Measurements from ENCODE around the gene ABHD14A. TPM values are rescaled to one million over a fixed set of nuclear protein-coding genes. Genes with fewer than 3 reads are reported as not detected.
A peak's percentile ranks its signal among the peaks of the same experiment; 100 is the strongest.

Gene ABHD14A
- total and polyA plus RNA-seq, 2 of the 13 experiments (the other 11 are each of a cell fraction or from before 2014, with no cell fraction given) = 29.5 to 46.9 TPM

DNA sequence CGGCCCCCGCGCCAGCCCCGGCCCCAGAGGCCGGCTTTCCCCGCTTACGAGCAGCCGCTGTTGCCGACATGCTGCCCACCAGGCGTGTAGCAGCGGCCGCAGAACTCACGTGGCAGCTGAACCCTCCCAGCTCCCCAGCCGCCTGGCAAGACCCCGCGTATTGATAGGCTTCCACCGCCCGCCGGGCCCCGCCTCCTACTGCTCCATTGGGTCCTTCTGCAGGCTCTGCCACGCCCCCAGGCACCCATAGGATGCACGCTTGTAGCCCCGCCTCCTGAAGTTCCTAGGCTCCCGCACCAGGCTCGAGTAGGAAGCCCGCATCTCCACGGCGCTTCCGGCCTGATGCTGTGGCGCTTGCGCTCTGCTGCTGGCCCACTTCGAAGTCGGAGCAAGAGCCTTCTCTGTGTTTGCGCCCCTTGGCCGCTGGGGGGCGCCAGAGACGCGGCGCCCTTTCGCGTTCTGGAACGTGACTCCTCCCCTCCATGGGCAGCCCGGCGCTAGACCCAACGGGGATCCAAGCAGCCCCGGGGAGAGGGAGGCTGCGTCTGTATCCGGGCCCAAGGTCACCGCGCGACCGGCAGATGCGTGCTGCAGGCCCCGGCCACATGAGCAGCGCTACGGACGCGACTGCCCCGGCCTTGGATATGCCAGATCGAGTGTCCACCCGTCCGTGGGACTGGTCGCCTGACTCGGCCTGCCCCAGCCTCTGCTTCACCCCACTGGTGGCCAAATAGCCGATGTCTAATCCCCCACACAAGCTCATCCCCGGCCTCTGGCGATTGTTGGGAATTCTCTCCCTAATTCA is 32.9 kb upstream of the ABHD14A start, which contains the start of the genes PARP3 and RRP9 (continued):
- TF ChIP-seq, protein P1, sequence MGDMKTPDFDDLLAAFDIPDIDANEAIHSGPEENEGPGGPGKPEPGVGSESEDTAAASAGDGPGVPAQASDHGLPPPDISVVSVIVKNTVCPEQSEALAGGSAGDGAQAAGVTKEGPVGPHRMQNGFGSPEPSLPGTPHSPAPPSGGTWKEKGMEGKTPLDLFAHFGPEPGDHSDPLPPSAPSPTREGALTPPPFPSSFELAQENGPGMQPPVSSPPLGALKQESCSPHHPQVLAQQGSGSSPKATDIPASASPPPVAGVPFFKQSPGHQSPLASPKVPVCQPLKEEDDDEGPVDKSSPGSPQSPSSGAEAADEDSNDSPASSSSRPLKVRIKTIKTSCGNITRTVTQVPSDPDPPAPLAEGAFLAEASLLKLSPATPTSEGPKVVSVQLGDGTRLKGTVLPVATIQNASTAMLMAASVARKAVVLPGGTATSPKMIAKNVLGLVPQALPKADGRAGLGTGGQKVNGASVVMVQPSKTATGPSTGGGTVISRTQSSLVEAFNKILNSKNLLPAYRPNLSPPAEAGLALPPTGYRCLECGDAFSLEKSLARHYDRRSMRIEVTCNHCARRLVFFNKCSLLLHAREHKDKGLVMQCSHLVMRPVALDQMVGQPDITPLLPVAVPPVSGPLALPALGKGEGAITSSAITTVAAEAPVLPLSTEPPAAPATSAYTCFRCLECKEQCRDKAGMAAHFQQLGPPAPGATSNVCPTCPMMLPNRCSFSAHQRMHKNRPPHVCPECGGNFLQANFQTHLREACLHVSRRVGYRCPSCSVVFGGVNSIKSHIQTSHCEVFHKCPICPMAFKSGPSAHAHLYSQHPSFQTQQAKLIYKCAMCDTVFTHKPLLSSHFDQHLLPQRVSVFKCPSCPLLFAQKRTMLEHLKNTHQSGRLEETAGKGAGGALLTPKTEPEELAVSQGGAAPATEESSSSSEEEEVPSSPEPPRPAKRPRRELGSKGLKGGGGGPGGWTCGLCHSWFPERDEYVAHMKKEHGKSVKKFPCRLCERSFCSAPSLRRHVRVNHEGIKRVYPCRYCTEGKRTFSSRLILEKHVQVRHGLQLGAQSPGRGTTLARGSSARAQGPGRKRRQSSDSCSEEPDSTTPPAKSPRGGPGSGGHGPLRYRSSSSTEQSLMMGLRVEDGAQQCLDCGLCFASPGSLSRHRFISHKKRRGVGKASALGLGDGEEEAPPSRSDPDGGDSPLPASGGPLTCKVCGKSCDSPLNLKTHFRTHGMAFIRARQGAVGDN (CRISPR knock-in tag; IDR thresholded peaks at IDR 0.05) = peak; percentile 97
- TF ChIP-seq SP140L (CRISPR knock-in tag; IDR thresholded peaks at IDR 0.05; ENCODE audit: borderline replicate concordance) = no peak
- peak; percentile 34; the same call in 1 of the 2 replicates for TF ChIP-seq ZNF224 (CRISPR knock-in tag; IDR thresholded peaks at IDR 0.05)
- peak; percentile 86 for TF ChIP-seq ZZZ3 (CRISPR knock-in tag; IDR thresholded peaks at IDR 0.05; ENCODE audit: borderline replicate concordance)
- peak; percentile 68 for TF ChIP-seq GZF1 (CRISPR knock-in tag; IDR thresholded peaks at IDR 0.05)
- peak; percentile 83; the same call in 1 of the 2 replicates for TF ChIP-seq ZMYM4 (CRISPR knock-in tag; IDR thresholded peaks at IDR 0.05)
- peak; percentile 69 for TF ChIP-seq RBM39 (IDR thresholded peaks at IDR 0.05; ENCODE audit: low read depth, low read length, poor library complexity, severe bottlenecking)
- no peak for TF ChIP-seq RBM22 (optimal IDR thresholded peaks at IDR 0.05; ENCODE audit: low read length)
- TF ChIP-seq, protein P2, sequence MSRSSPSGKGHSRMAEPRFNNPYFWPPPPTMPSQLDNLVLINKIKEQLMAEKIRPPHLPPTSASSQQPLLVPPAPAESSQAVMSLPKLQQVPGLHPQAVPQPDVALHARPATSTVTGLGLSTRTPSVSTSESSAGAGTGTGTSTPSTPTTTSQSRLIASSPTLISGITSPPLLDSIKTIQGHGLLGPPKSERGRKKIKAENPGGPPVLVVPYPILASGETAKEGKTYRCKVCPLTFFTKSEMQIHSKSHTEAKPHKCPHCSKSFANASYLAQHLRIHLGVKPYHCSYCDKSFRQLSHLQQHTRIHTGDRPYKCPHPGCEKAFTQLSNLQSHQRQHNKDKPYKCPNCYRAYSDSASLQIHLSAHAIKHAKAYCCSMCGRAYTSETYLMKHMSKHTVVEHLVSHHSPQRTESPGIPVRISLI (CRISPR knock-in tag; IDR thresholded peaks at IDR 0.05; ENCODE audit: borderline replicate concordance) = no peak; the same call in 1 of the 2 replicates
- no peak for TF ChIP-seq GPN1 (CRISPR knock-in tag; IDR thresholded peaks at IDR 0.05; ENCODE audit: borderline replicate concordance)
- no peak for TF ChIP-seq SOX6 (IDR thresholded peaks at IDR 0.05)
- TF ChIP-seq SOX6 (CRISPR knock-in tag; IDR thresholded peaks at IDR 0.05) = peak; percentile 82
- TF ChIP-seq ZBTB3 (CRISPR knock-in tag; IDR thresholded peaks at IDR 0.05; ENCODE audit: borderline replicate concordance, low read depth) = peak; percentile 94
- peak; percentile 65; the same call in 1 of the 2 replicates for TF ChIP-seq ZBTB38 (CRISPR knock-in tag; IDR thresholded peaks at IDR 0.05)
- TF ChIP-seq, protein P3, sequence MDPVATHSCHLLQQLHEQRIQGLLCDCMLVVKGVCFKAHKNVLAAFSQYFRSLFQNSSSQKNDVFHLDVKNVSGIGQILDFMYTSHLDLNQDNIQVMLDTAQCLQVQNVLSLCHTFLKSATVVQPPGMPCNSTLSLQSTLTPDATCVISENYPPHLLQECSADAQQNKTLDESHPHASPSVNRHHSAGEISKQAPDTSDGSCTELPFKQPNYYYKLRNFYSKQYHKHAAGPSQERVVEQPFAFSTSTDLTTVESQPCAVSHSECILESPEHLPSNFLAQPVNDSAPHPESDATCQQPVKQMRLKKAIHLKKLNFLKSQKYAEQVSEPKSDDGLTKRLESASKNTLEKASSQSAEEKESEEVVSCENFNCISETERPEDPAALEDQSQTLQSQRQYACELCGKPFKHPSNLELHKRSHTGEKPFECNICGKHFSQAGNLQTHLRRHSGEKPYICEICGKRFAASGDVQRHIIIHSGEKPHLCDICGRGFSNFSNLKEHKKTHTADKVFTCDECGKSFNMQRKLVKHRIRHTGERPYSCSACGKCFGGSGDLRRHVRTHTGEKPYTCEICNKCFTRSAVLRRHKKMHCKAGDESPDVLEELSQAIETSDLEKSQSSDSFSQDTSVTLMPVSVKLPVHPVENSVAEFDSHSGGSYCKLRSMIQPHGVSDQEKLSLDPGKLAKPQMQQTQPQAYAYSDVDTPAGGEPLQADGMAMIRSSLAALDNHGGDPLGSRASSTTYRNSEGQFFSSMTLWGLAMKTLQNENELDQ (CRISPR knock-in tag; IDR thresholded peaks at IDR 0.05; ENCODE audit: borderline replicate concordance) = peak; percentile 74; the same call in 1 of the 2 replicates
- peak; percentile 63; the same call in 1 of the 2 replicates for TF ChIP-seq NFKBIZ (CRISPR knock-in tag; IDR thresholded peaks at IDR 0.05)
- no peak for TF ChIP-seq JDP2 (CRISPR knock-in tag; IDR thresholded peaks at IDR 0.05; ENCODE audit: borderline replicate concordance)
- no peak for TF ChIP-seq SETDB1 (CRISPR knock-in tag; IDR thresholded peaks at IDR 0.05; ENCODE audit: borderline replicate concordance)
- peak; percentile 88 for TF ChIP-seq MED1 (CRISPR knock-in tag; IDR thresholded peaks at IDR 0.05)

All from HepG2 (cell line).